ENCODE measurements around the gene PSMC4.
A peak's percentile ranks its signal among the peaks of the same experiment; 100 is the strongest.

Gene PSMC4

GRCh38 chr19:39970675-39971379 lies at the start of gene PSMC4:
TSS of gene PSMC4 (plus strand) at chr19:39971165. CDS start at chr19:39971203, 38 bp downstream.
- DNase-seq, result peak; percentile 97

- no peak for DNase-seq
These were observed 47.1 kb upstream of the PSMC4 start for GRCh38 chr19:39923862-39924261.

GRCh38 chr19:39924389-39924788 lies 46.6 kb upstream of the PSMC4 start:
- no peak for DNase-seq

- no peak for DNase-seq
These were observed 46.0 kb upstream of the PSMC4 start for GRCh38 chr19:39924952-39925351.

GRCh38 chr19:39926170-39926760 lies 44.7 kb upstream of the PSMC4 start:
- no peak for DNase-seq

GRCh38 chr19:39927076-39927475 lies 43.9 kb upstream of the PSMC4 start:
- DNase-seq, result no peak

GRCh38 chr19:39927524-39928356 lies 43.2 kb upstream of the PSMC4 start:
- DNase-seq, result no peak

GRCh38 chr19:39928357-39928725 lies 42.6 kb upstream of the PSMC4 start:
- no peak for DNase-seq

GRCh38 chr19:39929750-39930149 lies 41.2 kb upstream of the PSMC4 start:
- no peak for DNase-seq

GRCh38 chr19:39934584-39935363 lies 36.2 kb upstream of the PSMC4 start, which contains the start of gene FCGBP:
TSS of gene FCGBP (minus strand) at chr19:39934634.
- DNase-seq, result no peak

GRCh38 chr19:39935364-39935661 lies 35.7 kb upstream of the PSMC4 start:
- DNase-seq, result no peak

- no peak for DNase-seq
These were observed 34.9 kb upstream of the PSMC4 start for GRCh38 chr19:39936020-39936419.

- DNase-seq, result no peak
These were observed 34.3 kb upstream of the PSMC4 start for GRCh38 chr19:39936622-39937021.

GRCh38 chr19:39937094-39937720 lies 33.8 kb upstream of the PSMC4 start:
- DNase-seq, result peak; percentile 18

- DNase-seq, result no peak
These were observed 33.2 kb upstream of the PSMC4 start for GRCh38 chr19:39937787-39938186.

GRCh38 chr19:39939556-39939955 lies 31.4 kb upstream of the PSMC4 start:
- no peak for DNase-seq

- no peak for DNase-seq
These were observed 30.6 kb upstream of the PSMC4 start for GRCh38 chr19:39940221-39940833.

GRCh38 chr19:39941151-39941550 lies 29.8 kb upstream of the PSMC4 start:
- DNase-seq, result no peak

GRCh38 chr19:39941615-39942365 lies 29.2 kb upstream of the PSMC4 start:
- peak; percentile 21 for DNase-seq

- DNase-seq, result no peak
These were observed 28.6 kb upstream of the PSMC4 start for GRCh38 chr19:39942366-39942730.

- DNase-seq, result no peak
These were observed 27.4 kb upstream of the PSMC4 start for GRCh38 chr19:39943586-39943985.

GRCh38 chr19:39946532-39946931 lies 24.4 kb upstream of the PSMC4 start:
- DNase-seq, result no peak
